B cell (primary cell): ENCODE data around the gene EIF3K. TPM values are rescaled to one million over a fixed set of nuclear protein-coding genes. Genes with fewer than 3 reads are reported as not detected.

Source experiments
- ATAC-seq: fragments of 200-7000 bp; cut with Tn5 transposase; one replicate; pipeline ENCODE4 v1.10.0; 2021; ENCODE audit warnings: low read depth, mild to moderate bottlenecking, moderate number of reproducible peaks, moderate library complexity
- CTCF ChIA-PET: fragments of 350-600 bp; sonication (Branson Sonifier 250); formaldehyde crosslinking; loops from one replicate; lab custom pipeline; 2021; ENCODE audit warnings: antibody characterized with exemption, inconsistent platforms; lab: Charles Lee
- POLR2A ChIA-PET: fragments of 350-600 bp; sonication (Branson Sonifier 250); formaldehyde crosslinking; loops from one replicate; lab custom pipeline; 2021; ENCODE audit warnings: antibody characterized with exemption; lab: Charles Lee
- DNase-seq: peaks from one replicate; pipeline ENCODE4 v3.0.0; 2013
- H2AFZ ChIP-seq: 2 replicates; pipeline ENCODE4 v1.6.1; 2012; ENCODE audit warnings: mild to moderate bottlenecking, low read depth, low read length; ENCODE audit not compliant: insufficient read depth, poor library complexity, severe bottlenecking
- H3K27ac ChIP-seq, 2 donors: 1 replicate in 1 of 2; 2 replicates in 1 of 2; pipeline ENCODE4 v1.5.1; 2012 to 2013; ENCODE audit warnings: low read length in 2 of 2, mild to moderate bottlenecking in 2 of 2, moderate library complexity in 1 of 2
- H3K27me3 ChIP-seq, 4 experiments: fragments of 200-600 bp in 1 of 4; sonication (generic) in 1 of 4; replicated peaks in 1 of 4; 1 replicate in 2 of 4; 2 replicates in 2 of 4; pipeline versions ENCODE4 v1.6.1 to v1.7.0; 2013 to 2016; ENCODE audit warnings: low read length in 3 of 4, mild to moderate bottlenecking in 2 of 4, mixed read lengths in 1 of 4, moderate library complexity in 1 of 4; ENCODE audit not compliant: insufficient read depth in 4 of 4, control insufficient read depth in 3 of 4; ENCODE audit errors: control extremely low read depth in 1 of 4
- H3K36me3 ChIP-seq, 2 experiments: replicated peaks in 1 of 2; 1 replicate in 1 of 2; 2 replicates in 1 of 2; pipeline versions ENCODE4 v1.6.1 to v1.7.1; 2013; ENCODE audit warnings: low read length in 1 of 2; ENCODE audit not compliant: insufficient read depth in 2 of 2, control insufficient read depth in 1 of 2; ENCODE audit errors: control extremely low read depth in 1 of 2, extremely low read depth in 1 of 2
- H3K4me1 ChIP-seq, 2 donors: fragments of 200-600 bp in 1 of 2; sonication (generic) in 1 of 2; 1 replicate in 1 of 2; 2 replicates in 1 of 2; pipeline versions ENCODE4 v1.5.1 to v1.6.1; 2013 to 2017; ENCODE audit warnings: low read length in 2 of 2; ENCODE audit not compliant: control insufficient read depth in 2 of 2, insufficient read depth in 2 of 2
- H3K4me2 ChIP-seq: replicated peaks from 2 replicates; pipeline ENCODE3; 2012; ENCODE audit warnings: mild to moderate bottlenecking, low read depth, low read length; ENCODE audit not compliant: poor library complexity, severe bottlenecking
- H3K4me3 ChIP-seq, 5 experiments: fragments of 200-600 bp in 1 of 5; sonication (generic) in 1 of 5; 1 replicate in 3 of 5; 2 replicates in 2 of 5; pipeline versions ENCODE4 v1.5.1 to v1.7.0; 2011 to 2016; ENCODE audit warnings: low read length in 4 of 5, mild to moderate bottlenecking in 4 of 5, low read depth in 2 of 5, control low read depth in 1 of 5, moderate library complexity in 1 of 5; ENCODE audit not compliant: insufficient read depth in 1 of 5; ENCODE audit errors: control extremely low read depth in 1 of 5, extremely low read depth in 1 of 5
- H3K79me2 ChIP-seq: fragments of 200-600 bp; sonication (generic); one replicate; pipeline ENCODE4 v1.6.0; 2016; ENCODE audit warnings: low read length; ENCODE audit not compliant: control insufficient read depth, insufficient read depth
- H3K9ac ChIP-seq: fragments of 200-600 bp; sonication (generic); 2 replicates; pipeline ENCODE4 v1.6.1; 2017; ENCODE audit warnings: mild to moderate bottlenecking, low read length, moderate library complexity
- H3K9me3 ChIP-seq, 3 donors: one replicate each; pipeline versions ENCODE4 v1.6.1 to v1.7.1; 2013; ENCODE audit warnings: low read length in 2 of 3; ENCODE audit not compliant: control insufficient read depth in 2 of 3, insufficient read depth in 1 of 3; ENCODE audit errors: control extremely low read depth in 1 of 3
- H4K20me1 ChIP-seq: 2 replicates; pipeline ENCODE4 v1.6.0; 2012; ENCODE audit warnings: mild to moderate bottlenecking, low read length; ENCODE audit not compliant: insufficient read depth, control insufficient read depth, poor library complexity, severe bottlenecking
- H3K27ac Mint-ChIP-seq: one replicate; pipeline ENCODE4 v1.8.0; 2021; ENCODE audit warnings: mixed read lengths
- H3K27me3 Mint-ChIP-seq: one replicate; pipeline ENCODE4 v1.8.0; 2021; ENCODE audit warnings: mixed read lengths
- H3K4me1 Mint-ChIP-seq: one replicate; pipeline ENCODE4 v1.8.0; 2021; ENCODE audit warnings: mixed read lengths
- H3K4me3 Mint-ChIP-seq: one replicate; pipeline ENCODE4 v1.8.0; 2021; ENCODE audit warnings: mixed read lengths
- H3K9me3 Mint-ChIP-seq: one replicate; pipeline ENCODE4 v1.8.0; 2022; ENCODE audit warnings: mixed read lengths; ENCODE audit not compliant: insufficient read depth
- EZH2 ChIP-seq: IDR thresholded peaks from 2 replicates; pipeline ENCODE4 v1.6.1; 2012; ENCODE audit warnings: borderline replicate concordance, low read depth, mild to moderate bottlenecking, moderate library complexity, low read length; ENCODE audit not compliant: insufficient read depth, poor library complexity, severe bottlenecking
- WGBS: methylation state at CpG from one replicate; pipeline ENCODE4 v1.1.5; 2013; ENCODE audit warnings: missing lambda C conversion rate; ENCODE audit not compliant: insufficient coverage; 5-methylcytosine and 5-hydroxymethylcytosine counted together
- intact Hi-C: fragments of 100-400 bp; cut with micrococcal nuclease; formaldehyde crosslinking; loops from one replicate; pipeline ENCODE4 v1.10.0; 2022
- polyA plus RNA-seq: library from polyadenylated mRNA; depleted of rRNA; stranded (reverse); fragments of >200 nt; gene quantifications from 2 replicates; pipeline ENCODE4 v1.2.3, GENCODE V29; 2012
- total RNA-seq, 2 donors: library from RNA; stranded (reverse); fragments of 120-200 nt in 1 of 2; gene quantifications; 1 replicate in 1 of 2; 2 replicates in 1 of 2; pipeline versions ENCODE4 v1.2.3 to v1.2.4, GENCODE V29; 2013 to 2022
- TF ChIP-seq, protein P1 (sequence below): fragments of 200-600 bp; IDR thresholded peaks from one replicate; pipeline ENCODE4 v1.8.0; 2022; ENCODE audit warnings: antibody characterized with exemption, mild to moderate bottlenecking

The EIF3K gene
- total and polyA plus RNA-seq, 2 donors (not counting 1 experiment from before 2014, with no cell fraction given): 284 to 773 TPM

- H3K27me3 Mint-ChIP-seq: no peaks in the 10 kb centered on the region
- CTCF ChIA-PET: interaction anchor here (1.1 to 1.6 kb wide), 2 partner anchors 20 to 26 kb away, joined by 3 to 6 read pairs; no protein-coding TSS in a partner anchor
- DNase-seq (no peak), ATAC-seq (no peak)
- Histone ChIP-seq H3K9me3 (no peaks in the 10 kb centered on the region), H3K79me2 (peaks cover 100% of the 10 kb centered on the region), H3K4me3 (no peak overlapping the region), H3K27ac (no peak overlapping the region), H4K20me1 (peaks cover 42% of the 10 kb centered on the region), H3K36me3 (peaks cover 0 to 17% of the 10 kb centered on the region in 2 experiments), H3K4me1 (peaks cover 37 to 39% of the 10 kb centered on the region in 2 donors), H2AFZ (no peak overlapping the region), H3K27me3 (no peaks in the 10 kb centered on the region), H3K9ac (no peak overlapping the region), H3K4me2 (no peak overlapping the region)
- POLR2A ChIA-PET: no interaction called here
- intact Hi-C loops: no loop called here
- peaks cover 52% of the 10 kb centered on the region for H3K4me1 Mint-ChIP-seq
- WGBS: 96% methylated on average over 4 of the region's 7 CpGs
- H3K27ac Mint-ChIP-seq: no peak overlapping the region
- no peak overlapping the region for H3K4me3 Mint-ChIP-seq
- no peaks in the 10 kb centered on the region for H3K9me3 Mint-ChIP-seq
- TF ChIP-seq EZH2: no peak
These were observed 43.7 kb downstream of the EIF3K start for GRCh38 chr19:38662537-38663155.

DNA sequence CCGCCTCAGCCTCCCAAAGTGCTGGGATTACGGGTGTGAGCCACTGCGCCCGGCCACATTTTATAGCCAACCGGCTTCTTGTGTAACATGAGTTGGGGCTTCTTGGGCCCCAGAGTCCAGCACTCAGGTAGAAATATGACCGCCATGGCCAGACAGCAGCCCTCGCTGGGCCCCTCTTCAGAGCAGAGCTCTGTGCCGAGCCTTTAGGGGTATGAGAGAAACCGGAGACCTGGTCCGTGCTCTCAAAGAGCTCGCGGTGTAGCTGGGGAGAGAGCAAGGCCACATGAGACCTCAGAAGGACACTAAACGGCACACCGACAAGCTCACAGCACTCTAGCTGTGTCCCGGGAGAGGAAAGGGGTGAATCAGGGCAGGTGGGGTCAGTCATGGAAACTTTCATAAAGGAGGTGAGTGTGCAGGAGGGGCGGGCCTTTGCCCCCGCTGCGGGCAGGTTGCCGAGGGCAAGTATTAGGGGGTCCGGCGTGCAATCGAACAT lies 44.2 kb downstream of the EIF3K start:
- Mint-ChIP-seq H3K4me3 (no peak overlapping the region), H3K27me3 (no peaks in the 10 kb centered on the region), H3K27ac (peak overlapping the region; percentile 10), H3K4me1 (peaks cover 52% of the 10 kb centered on the region), H3K9me3 (no peaks in the 10 kb centered on the region)
- Histone ChIP-seq H2AFZ (no peak overlapping the region), H3K9me3 (no peaks in the 10 kb centered on the region), H3K79me2 (peaks cover 100% of the 10 kb centered on the region), H3K27ac (peak overlapping the region in 1 of 2 donors; percentile 6), H3K4me2 (no peak overlapping the region), H3K9ac (no peak overlapping the region), H3K4me3 (no peak overlapping the region), H3K4me1 (peaks cover 43 to 45% of the 10 kb centered on the region in 2 donors), H4K20me1 (peaks cover 38% of the 10 kb centered on the region), H3K27me3 (no peaks in the 10 kb centered on the region), H3K36me3 (peaks cover 0 to 13% of the 10 kb centered on the region in 2 experiments)
- WGBS: 97% methylated on average over 22 of the region's 22 CpGs
- DNase-seq: no peak
- no peak for ATAC-seq
- intact Hi-C loops: no loop called here
- TF ChIP-seq EZH2: no peak
- TF ChIP-seq, protein P1, sequence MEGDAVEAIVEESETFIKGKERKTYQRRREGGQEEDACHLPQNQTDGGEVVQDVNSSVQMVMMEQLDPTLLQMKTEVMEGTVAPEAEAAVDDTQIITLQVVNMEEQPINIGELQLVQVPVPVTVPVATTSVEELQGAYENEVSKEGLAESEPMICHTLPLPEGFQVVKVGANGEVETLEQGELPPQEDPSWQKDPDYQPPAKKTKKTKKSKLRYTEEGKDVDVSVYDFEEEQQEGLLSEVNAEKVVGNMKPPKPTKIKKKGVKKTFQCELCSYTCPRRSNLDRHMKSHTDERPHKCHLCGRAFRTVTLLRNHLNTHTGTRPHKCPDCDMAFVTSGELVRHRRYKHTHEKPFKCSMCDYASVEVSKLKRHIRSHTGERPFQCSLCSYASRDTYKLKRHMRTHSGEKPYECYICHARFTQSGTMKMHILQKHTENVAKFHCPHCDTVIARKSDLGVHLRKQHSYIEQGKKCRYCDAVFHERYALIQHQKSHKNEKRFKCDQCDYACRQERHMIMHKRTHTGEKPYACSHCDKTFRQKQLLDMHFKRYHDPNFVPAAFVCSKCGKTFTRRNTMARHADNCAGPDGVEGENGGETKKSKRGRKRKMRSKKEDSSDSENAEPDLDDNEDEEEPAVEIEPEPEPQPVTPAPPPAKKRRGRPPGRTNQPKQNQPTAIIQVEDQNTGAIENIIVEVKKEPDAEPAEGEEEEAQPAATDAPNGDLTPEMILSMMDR: no peak
- CTCF ChIA-PET: interaction anchor here (1.6 kb wide), 1 partner anchor 21 kb away, joined by 6 read pairs; no protein-coding TSS in a partner anchor
- POLR2A ChIA-PET: no interaction called here
